AG09319 (cell line): Measurements from ENCODE around the gene RAB1A.
"Not testable (repeated sequence)": the region's sequence is repeated elsewhere in the genome, so short reads cannot be mapped to it uniquely, and the experiment has no call there.

Experiments
- DNase-seq: peaks from one replicate; pipeline ENCODE4 v3.0.0-alpha.2; 2010; ENCODE audit warnings: low read depth; ENCODE audit errors: extremely low read depth
- TF ChIP-seq, protein P1 (sequence below): IDR thresholded peaks from 2 replicates; pipeline ENCODE4 v1.5.1; 2011; ENCODE audit warnings: low read depth, mild to moderate bottlenecking, inconsistent platforms, low read length, moderate library complexity

The RAB1A gene

DNA sequence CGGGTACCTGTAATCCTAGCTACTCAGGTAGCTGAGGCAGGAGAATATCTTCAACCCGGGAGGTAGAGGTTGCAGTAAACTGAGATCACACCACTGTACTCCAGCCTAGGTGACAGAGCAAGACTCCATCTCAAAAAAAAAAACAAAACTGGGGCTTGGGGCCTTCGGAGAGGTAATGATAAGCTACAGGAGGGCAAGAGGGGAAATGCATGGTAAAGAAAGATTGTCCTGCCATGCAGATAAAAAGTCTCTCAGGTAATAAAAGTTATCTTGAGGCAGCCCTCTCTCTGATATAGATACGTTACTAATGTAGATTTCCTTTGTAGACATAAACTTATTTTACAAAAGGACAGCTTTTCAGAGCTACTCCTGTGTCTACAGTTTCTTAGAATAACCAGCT, 3.7 kb upstream of the RAB1A start:
- DNase-seq: no peak
- TF ChIP-seq, protein P1, sequence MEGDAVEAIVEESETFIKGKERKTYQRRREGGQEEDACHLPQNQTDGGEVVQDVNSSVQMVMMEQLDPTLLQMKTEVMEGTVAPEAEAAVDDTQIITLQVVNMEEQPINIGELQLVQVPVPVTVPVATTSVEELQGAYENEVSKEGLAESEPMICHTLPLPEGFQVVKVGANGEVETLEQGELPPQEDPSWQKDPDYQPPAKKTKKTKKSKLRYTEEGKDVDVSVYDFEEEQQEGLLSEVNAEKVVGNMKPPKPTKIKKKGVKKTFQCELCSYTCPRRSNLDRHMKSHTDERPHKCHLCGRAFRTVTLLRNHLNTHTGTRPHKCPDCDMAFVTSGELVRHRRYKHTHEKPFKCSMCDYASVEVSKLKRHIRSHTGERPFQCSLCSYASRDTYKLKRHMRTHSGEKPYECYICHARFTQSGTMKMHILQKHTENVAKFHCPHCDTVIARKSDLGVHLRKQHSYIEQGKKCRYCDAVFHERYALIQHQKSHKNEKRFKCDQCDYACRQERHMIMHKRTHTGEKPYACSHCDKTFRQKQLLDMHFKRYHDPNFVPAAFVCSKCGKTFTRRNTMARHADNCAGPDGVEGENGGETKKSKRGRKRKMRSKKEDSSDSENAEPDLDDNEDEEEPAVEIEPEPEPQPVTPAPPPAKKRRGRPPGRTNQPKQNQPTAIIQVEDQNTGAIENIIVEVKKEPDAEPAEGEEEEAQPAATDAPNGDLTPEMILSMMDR: no peak

DNA sequence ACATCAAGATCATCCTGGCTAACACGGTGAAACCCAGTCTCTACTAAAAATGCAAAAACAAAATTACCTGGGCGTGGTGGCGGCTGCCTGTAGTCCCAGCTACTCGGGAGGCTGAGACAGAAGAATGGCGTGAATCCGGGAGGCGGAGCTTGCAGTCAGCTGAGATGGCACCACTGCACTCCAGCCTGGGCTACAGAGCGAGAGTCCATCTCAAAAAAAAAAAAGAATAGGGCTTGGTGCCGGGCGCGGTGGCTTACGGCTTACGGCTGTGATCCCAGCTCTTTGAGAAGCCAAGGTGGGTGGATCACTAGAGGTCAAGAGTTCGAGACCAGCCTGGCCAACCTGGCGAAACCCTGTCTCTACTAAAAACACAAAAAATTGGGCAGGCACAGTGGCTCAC, 3.0 kb upstream of the RAB1A start:
- DNase-seq: not testable (repeated sequence)

DNA sequence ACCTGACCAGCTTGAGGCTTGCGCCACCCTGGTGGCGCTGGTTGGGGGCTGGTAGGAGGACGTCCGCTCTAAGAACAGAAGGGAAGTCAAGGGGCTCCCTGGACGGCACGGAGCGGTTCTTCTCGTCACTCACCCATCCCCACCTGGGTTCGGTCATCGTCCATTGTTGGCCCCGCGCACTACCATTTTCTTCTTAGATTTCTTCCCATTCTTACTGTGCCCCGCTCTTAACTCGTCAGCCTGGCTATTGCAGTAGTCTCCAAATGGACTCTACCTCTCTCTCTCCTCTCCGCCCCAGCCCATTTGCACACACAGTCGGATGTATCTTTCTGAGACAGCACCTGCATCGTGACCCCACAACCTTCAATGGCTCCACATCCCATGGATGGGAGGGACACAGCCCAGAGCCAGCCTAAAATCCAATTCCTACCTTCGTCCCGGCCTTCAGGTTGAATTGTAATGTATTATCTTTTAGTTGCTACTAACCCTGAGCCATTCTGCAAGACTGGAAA, 814 bp upstream of the RAB1A start:
- TF ChIP-seq, protein P1: no peak
- no peak for DNase-seq

DNA sequence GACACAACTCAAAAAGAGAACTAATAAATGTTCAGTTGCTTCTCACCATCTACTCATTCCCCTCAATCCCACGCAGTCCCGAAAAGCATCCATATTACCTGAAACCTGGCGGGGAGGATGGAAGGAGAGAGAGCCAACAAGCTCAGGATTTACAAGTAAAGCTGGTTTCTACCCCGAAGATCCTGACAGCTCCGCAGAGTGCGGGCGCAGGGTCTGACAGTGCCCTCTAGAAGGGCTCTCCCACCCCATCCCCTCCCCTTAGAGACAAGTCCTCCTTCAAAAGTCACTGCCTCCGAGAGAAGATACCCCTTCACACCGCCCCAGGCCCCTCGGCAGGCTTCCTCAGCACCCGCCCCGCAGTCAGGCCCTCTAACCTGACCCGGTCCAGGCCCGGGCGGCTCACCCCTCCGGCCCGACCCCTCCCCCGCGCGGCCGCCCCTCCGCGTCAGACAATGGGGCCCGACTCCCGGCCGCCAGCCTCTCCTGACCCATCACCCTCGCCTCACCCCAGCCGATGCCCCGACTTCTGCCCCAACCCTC, 550 bp downstream of the RAB1A start:
- no peak for DNase-seq

DNA sequence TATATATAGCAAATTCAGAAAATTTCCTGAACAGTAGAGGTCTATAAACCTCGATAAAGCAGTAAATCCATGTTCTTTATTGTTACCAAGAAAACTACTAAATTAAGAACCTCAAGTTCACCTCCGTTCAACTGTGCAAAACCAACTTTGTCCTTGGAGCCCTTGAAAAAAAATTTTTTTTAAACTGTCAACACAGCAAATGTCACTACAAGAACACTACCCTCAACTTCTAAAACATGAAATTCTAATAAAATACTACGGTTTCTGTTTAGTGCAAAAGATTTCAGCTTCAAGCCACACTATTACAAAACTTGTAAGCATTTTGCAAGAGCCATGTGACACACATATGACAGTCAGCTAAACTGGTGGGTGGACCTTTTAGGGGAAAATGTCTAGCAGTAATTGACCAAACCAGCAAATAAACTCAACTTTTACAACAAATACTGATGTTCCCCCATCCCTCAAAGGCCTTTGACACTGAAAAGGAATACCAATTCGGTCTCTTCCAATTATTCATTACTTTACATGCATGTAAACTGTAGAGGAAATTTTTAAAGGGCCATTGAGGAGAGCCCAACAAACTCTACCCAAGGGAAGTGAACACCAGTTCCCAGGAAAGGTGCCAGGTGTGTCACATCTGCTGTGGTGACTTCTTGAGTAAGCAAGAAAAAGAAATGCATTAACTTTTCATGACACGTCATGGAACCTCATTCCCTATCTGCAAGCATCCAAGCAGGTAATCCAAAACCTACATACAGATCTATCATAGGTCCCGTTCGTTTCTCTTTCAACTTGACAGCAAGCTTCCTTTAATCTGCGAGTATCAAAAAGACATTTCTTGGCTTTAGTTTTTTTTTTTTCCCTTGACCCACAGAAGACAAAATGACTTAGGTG, 1.4 kb downstream of the RAB1A start:
- TF ChIP-seq, protein P1: no peak
- no peak for DNase-seq

More for the DNA sequence above, 550 bp downstream of the RAB1A start:
- TF ChIP-seq, protein P1: no peak

DNA sequence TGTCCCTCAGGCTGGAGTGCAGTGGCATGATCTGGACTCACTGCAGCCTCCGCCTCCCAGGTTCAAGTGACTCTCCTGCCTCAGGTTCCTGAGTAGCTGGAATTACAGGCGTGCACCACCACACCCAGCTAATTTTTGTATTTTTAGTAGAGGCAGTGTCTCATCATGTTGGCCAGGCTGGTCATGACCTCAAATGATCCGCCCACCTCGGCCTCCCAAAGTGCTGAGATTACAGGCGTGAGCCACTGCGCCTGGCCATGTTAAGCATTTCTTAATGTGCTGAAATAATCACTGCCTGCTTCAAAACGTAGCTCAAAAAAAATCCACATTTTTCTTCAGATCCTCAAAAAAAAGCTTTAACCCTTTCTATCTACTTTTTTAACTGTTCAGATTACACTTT, 4.4 kb downstream of the RAB1A start:
- DNase-seq: not testable (repeated sequence)

DNA sequence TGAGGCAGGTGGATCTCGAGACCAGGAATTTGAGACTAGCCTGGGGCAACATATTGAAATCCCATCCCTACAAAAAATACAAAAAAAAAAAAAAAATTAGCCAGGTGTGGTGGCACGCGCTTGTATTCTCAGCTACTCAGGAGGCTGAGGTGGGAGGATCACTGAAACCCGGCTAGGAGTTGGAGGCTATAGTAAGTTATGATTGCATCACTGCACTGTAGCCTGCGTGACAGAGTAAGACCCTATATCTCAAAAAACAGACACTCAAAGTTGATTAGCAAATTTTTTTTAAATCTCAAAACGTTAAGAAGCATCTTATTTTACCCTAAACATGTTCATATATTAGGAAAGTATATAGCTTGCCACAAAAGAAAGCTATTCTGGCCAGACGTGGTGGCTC, 7.6 kb downstream of the RAB1A start:
- TF ChIP-seq, protein P1: no peak
- no peak for DNase-seq

DNA sequence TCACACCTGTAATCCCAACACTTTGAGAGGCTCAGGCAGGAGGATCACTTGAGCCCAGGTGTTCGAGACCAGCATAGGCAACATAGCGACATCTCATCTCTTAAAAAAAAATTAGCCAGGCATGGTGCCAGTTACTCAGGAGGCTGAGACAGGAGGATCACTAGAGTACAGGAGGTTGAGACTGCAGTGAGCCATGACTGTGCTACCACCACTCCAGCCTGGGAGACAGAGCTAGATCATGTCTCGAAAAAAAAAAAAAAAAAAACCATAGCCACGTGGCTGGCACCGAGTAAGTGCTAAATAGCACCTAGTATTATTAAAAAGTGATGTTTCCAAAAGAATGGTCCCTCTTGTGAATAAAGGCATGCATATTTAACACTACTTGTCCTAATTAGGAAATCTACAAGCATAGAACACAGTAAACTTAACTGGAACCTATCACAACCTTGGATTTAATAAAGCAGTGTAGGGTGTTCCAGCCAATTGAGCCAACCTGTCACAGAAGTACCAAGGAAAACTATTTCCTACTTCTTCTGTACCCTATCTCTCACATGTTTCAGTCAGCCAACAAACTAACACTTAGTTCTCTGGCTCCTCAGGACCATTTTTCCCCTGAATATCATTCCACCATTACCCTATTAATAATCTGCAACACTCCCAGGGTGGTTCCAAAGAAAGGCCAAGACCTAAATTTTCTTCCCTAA, 8.8 kb downstream of the RAB1A start:
- no peak for DNase-seq
- TF ChIP-seq, protein P1: no peak
